DOHH2 (cell line): ENCODE data around the gene INSRR.

ENCODE experiments used
- H3F3A ChIP-seq: fragments of 200-600 bp; sonication (generic), shearing (Covaris generic); 2 replicates; pipeline ENCODE4 v1.6.0; 2016; ENCODE audit warnings: antibody characterized with exemption, mild to moderate bottlenecking; ENCODE audit not compliant: control insufficient read depth, insufficient read depth
- H3K27ac ChIP-seq: fragments of 200-600 bp; sonication (generic); 2 replicates; pipeline ENCODE4 v1.5.1; 2014; ENCODE audit warnings: low read depth, mild to moderate bottlenecking, low read length, moderate library complexity
- H3K27me3 ChIP-seq: fragments of 200-600 bp; sonication (generic); 2 replicates; pipeline ENCODE4 v1.6.1; 2014; ENCODE audit warnings: mild to moderate bottlenecking, low read length, mixed read lengths; ENCODE audit not compliant: control insufficient read depth
- H3K36me3 ChIP-seq: fragments of 200-600 bp; sonication (generic); 2 replicates; pipeline ENCODE4 v1.6.1; 2014; ENCODE audit warnings: mild to moderate bottlenecking, low read length, moderate library complexity, mixed read lengths; ENCODE audit not compliant: control insufficient read depth
- H3K4me1 ChIP-seq: fragments of 200-600 bp; sonication (generic); 2 replicates; pipeline ENCODE4 v1.6.1; 2014; ENCODE audit warnings: mild to moderate bottlenecking, low read length, mixed read lengths; ENCODE audit not compliant: control insufficient read depth
- H3K4me2 ChIP-seq: fragments of 200-600 bp; sonication (generic); 2 replicates; pipeline ENCODE4 v1.6.0; 2014; ENCODE audit warnings: mild to moderate bottlenecking, low read length, moderate library complexity
- H3K4me3 ChIP-seq: fragments of 200-600 bp; sonication (generic); 2 replicates; pipeline ENCODE4 v1.5.1; 2014; ENCODE audit warnings: mild to moderate bottlenecking, low read length, mixed read lengths
- H3K79me2 ChIP-seq: fragments of 200-600 bp; sonication (generic); 2 replicates; pipeline ENCODE4 v1.6.1; 2014; ENCODE audit warnings: mild to moderate bottlenecking, low read length, mixed read lengths; ENCODE audit not compliant: control insufficient read depth
- H3K9me2 ChIP-seq: fragments of 200-600 bp; sonication (generic); replicated peaks from 2 replicates; pipeline ENCODE4 v1.6.1; 2014; ENCODE audit warnings: mild to moderate bottlenecking, low read length, mixed read lengths; ENCODE audit not compliant: control insufficient read depth
- H3K9me3 ChIP-seq: fragments of 200-600 bp; sonication (generic); 2 replicates; pipeline ENCODE4 v1.6.1; 2014; ENCODE audit warnings: antibody characterized with exemption, low read length, mixed read lengths; ENCODE audit not compliant: control insufficient read depth, insufficient read depth
- H4K20me1 ChIP-seq: fragments of 200-600 bp; sonication (generic); 2 replicates; pipeline ENCODE4 v1.6.0; 2014; ENCODE audit warnings: low read depth, mild to moderate bottlenecking, antibody characterized with exemption, low read length, moderate library complexity; ENCODE audit not compliant: control insufficient read depth, insufficient read depth
- CTCF ChIP-seq: fragments of 200-600 bp; sonication (generic); IDR thresholded peaks from one replicate; pipeline ENCODE4 v1.5.1; 2014; ENCODE audit warnings: antibody characterized with exemption, mild to moderate bottlenecking, low read depth, low read length; ENCODE audit not compliant: poor library complexity, severe bottlenecking
- EZH2phosphoT487 ChIP-seq: fragments of 200-600 bp; sonication (generic); IDR thresholded peaks from 2 replicates; pipeline ENCODE4 v1.6.1; 2017; ENCODE audit warnings: borderline replicate concordance, mild to moderate bottlenecking, antibody characterized with exemption, low read length, moderate library complexity, mixed read lengths

INSRR gene

GRCh38 chr1:156889802-156890580 is 31.1 kb upstream of the INSRR start:
- peak; percentile 86 for TF ChIP-seq CTCF
- TF ChIP-seq EZH2phosphoT487 = no peak

GRCh38 chr1:156887734-156888133 is 28.8 kb upstream of the INSRR start:
- Histone ChIP-seq H3K36me3 (no peaks in the 10 kb centered on the region), H3K79me2 (no peaks in the 10 kb centered on the region), H3K4me2 (no peak overlapping the region), H3K27ac (no peak overlapping the region), H4K20me1 (no peaks in the 10 kb centered on the region), H3F3A (no peaks in the 10 kb centered on the region), H3K9me2 (no peaks in the 10 kb centered on the region), H3K4me3 (no peak overlapping the region), H3K9me3 (no peaks in the 10 kb centered on the region), H3K4me1 (0 out of 2 replicates have a peak, but pooled peaks cover 3% of the 10 kb centered on the region), H3K27me3 (peaks cover 45% of the 10 kb centered on the region)
- TF ChIP-seq CTCF = no peak
- no peak for TF ChIP-seq EZH2phosphoT487

More at GRCh38 chr1:156889802-156890580, 31.1 kb upstream of the INSRR start:
- Histone ChIP-seq H3K4me1 (0 out of 2 replicates have a peak, but pooled peaks cover 3% of the 10 kb centered on the region), H3K9me3 (no peaks in the 10 kb centered on the region), H3K79me2 (no peaks in the 10 kb centered on the region), H3F3A (no peaks in the 10 kb centered on the region), H3K36me3 (no peaks in the 10 kb centered on the region), H3K27ac (no peak overlapping the region), H3K4me2 (no peak overlapping the region), H3K27me3 (peaks cover 41% of the 10 kb centered on the region), H3K4me3 (no peak overlapping the region), H4K20me1 (no peaks in the 10 kb centered on the region), H3K9me2 (no peaks in the 10 kb centered on the region)

- no peaks in the 10 kb centered on the region for H3F3A ChIP-seq
- H3K4me2 ChIP-seq = no peak overlapping the region
- no peak overlapping the region for H3K4me3 ChIP-seq
- H3K79me2 ChIP-seq = no peaks in the 10 kb centered on the region
- peaks cover 45% of the 10 kb centered on the region for H3K27me3 ChIP-seq
- TF ChIP-seq EZH2phosphoT487 (no peak), CTCF (no peak)
- H4K20me1 ChIP-seq = no peaks in the 10 kb centered on the region
- H3K36me3 ChIP-seq = no peaks in the 10 kb centered on the region
- H3K4me1 ChIP-seq = 0 out of 2 replicates have a peak, but pooled peaks cover 3% of the 10 kb centered on the region
- no peak overlapping the region for H3K27ac ChIP-seq
- no peaks in the 10 kb centered on the region for H3K9me3 ChIP-seq
- H3K9me2 ChIP-seq = no peaks in the 10 kb centered on the region
Observed at GRCh38 chr1:156887317-156887716, 28.4 kb upstream of the INSRR start.
